ENCODE measurements around the gene SERPINF2.

Gene SERPINF2

GRCh38 chr17:1786708-1787107 lies 44.0 kb downstream of the SERPINF2 start:
- H3K18ac ChIP-seq (ENCODE audit: low read length) = no peak overlapping the region
- no peak overlapping the region for H2BK120ac ChIP-seq (ENCODE audit: low read depth, low read length)
- H2BK15ac ChIP-seq (replicated peaks; ENCODE audit: low read depth) = no peak overlapping the region
- H3K36me3 ChIP-seq (ENCODE audit: control insufficient read depth, insufficient read depth, low read length) = peaks cover 11% of the 10 kb centered on the region
- H3K79me1 ChIP-seq (ENCODE audit: low read length) = no peaks in the 10 kb centered on the region
- H2BK5ac ChIP-seq (ENCODE audit: low read length) = no peak overlapping the region
- DNase-seq = no peak
- H3K4ac ChIP-seq (ENCODE audit: low read depth, low read length) = no peak overlapping the region
- no peak overlapping the region for H2AK5ac ChIP-seq (ENCODE audit: low read length)
- no peak overlapping the region for H3K23ac ChIP-seq (ENCODE audit: low read length)
- H3K27ac ChIP-seq (ENCODE audit: low read depth, low read length) = no peak overlapping the region
- no peak overlapping the region for H3K9ac ChIP-seq (ENCODE audit: low read length)
- no peak overlapping the region for H4K5ac ChIP-seq (ENCODE audit: low read length)
- H3K4me2 ChIP-seq (ENCODE audit: low read length) = no peak overlapping the region
- H3K27me3 ChIP-seq (ENCODE audit: insufficient read depth, low read length, poor library complexity) = no peaks in the 10 kb centered on the region
- no peaks in the 10 kb centered on the region for H3K79me2 ChIP-seq (ENCODE audit: control insufficient read depth, insufficient read depth, low read length)
- no peak overlapping the region for H3K4me3 ChIP-seq (ENCODE audit: low read length)
- no peak overlapping the region for H3K56ac ChIP-seq (ENCODE audit: low read length)
- no peaks in the 10 kb centered on the region for H3K4me1 ChIP-seq (ENCODE audit: control insufficient read depth, low read depth, low read length)
- H4K8ac ChIP-seq (ENCODE audit: low read depth, low read length) = no peak overlapping the region
- WGBS (ENCODE audit: extremely low coverage, insufficient coverage, low lambda C conversion rate) = no CpG with 5 or more reads among the region's 7 CpGs

- Histone ChIP-seq H3K27ac (ENCODE audit: low read depth, low read length) (no peak overlapping the region), H3K79me2 (ENCODE audit: control insufficient read depth, insufficient read depth, low read length) (no peaks in the 10 kb centered on the region), H3K4me3 (ENCODE audit: low read length) (no peak overlapping the region), H3K4ac (ENCODE audit: low read depth, low read length) (no peak overlapping the region), H3K23ac (ENCODE audit: low read length) (no peak overlapping the region), H4K5ac (ENCODE audit: low read length) (no peak overlapping the region), H3K9ac (ENCODE audit: low read length) (no peak overlapping the region), H2BK120ac (ENCODE audit: low read depth, low read length) (no peak overlapping the region), H2AK5ac (ENCODE audit: low read length) (no peak overlapping the region), H3K36me3 (ENCODE audit: control insufficient read depth, insufficient read depth, low read length) (peaks cover 9% of the 10 kb centered on the region), H2BK15ac (replicated peaks; ENCODE audit: low read depth) (no peak overlapping the region), H3K4me1 (ENCODE audit: control insufficient read depth, low read depth, low read length) (no peaks in the 10 kb centered on the region), H3K27me3 (ENCODE audit: insufficient read depth, low read length, poor library complexity) (no peaks in the 10 kb centered on the region), H4K8ac (ENCODE audit: low read depth, low read length) (no peak overlapping the region), H3K56ac (ENCODE audit: low read length) (no peak overlapping the region), H3K4me2 (ENCODE audit: low read length) (no peak overlapping the region), H3K79me1 (ENCODE audit: low read length) (no peaks in the 10 kb centered on the region), H3K18ac (ENCODE audit: low read length) (no peak overlapping the region), H2BK5ac (ENCODE audit: low read length) (no peak overlapping the region)
- no peak for DNase-seq
- WGBS (ENCODE audit: extremely low coverage, insufficient coverage, low lambda C conversion rate) = no CpG with 5 or more reads among the region's 16 CpGs
Measured at GRCh38 chr17:1787301-1787902, 44.7 kb downstream of the SERPINF2 start.

- Histone ChIP-seq H3K23ac (ENCODE audit: low read length) (no peak overlapping the region), H3K56ac (ENCODE audit: low read length) (no peak overlapping the region), H3K4me3 (ENCODE audit: low read length) (no peak overlapping the region), H4K8ac (ENCODE audit: low read depth, low read length) (no peak overlapping the region), H2AK5ac (ENCODE audit: low read length) (no peak overlapping the region), H3K36me3 (ENCODE audit: control insufficient read depth, insufficient read depth, low read length) (peaks cover 6% of the 10 kb centered on the region), H2BK15ac (replicated peaks; ENCODE audit: low read depth) (no peak overlapping the region), H3K18ac (ENCODE audit: low read length) (no peak overlapping the region), H3K27me3 (ENCODE audit: insufficient read depth, low read length, poor library complexity) (no peaks in the 10 kb centered on the region), H3K27ac (ENCODE audit: low read depth, low read length) (no peak overlapping the region), H2BK5ac (ENCODE audit: low read length) (no peak overlapping the region), H3K9ac (ENCODE audit: low read length) (no peak overlapping the region), H4K5ac (ENCODE audit: low read length) (no peak overlapping the region), H3K4me1 (ENCODE audit: control insufficient read depth, low read depth, low read length) (no peaks in the 10 kb centered on the region), H3K4me2 (ENCODE audit: low read length) (no peak overlapping the region), H3K79me1 (ENCODE audit: low read length) (peaks cover 2% of the 10 kb centered on the region), H3K79me2 (ENCODE audit: control insufficient read depth, insufficient read depth, low read length) (no peaks in the 10 kb centered on the region), H2BK120ac (ENCODE audit: low read depth, low read length) (no peak overlapping the region), H3K4ac (ENCODE audit: low read depth, low read length) (no peak overlapping the region)
- DNase-seq = no peak
- no CpG with 5 or more reads among the region's 5 CpGs for WGBS (ENCODE audit: extremely low coverage, insufficient coverage, low lambda C conversion rate)
Measured at GRCh38 chr17:1789936-1790335, 47.3 kb downstream of the SERPINF2 start.

- H2AK5ac ChIP-seq (ENCODE audit: low read length) = no peak overlapping the region
- H2BK5ac ChIP-seq (ENCODE audit: low read length) = no peak overlapping the region
- peaks cover 2% of the 10 kb centered on the region for H3K79me1 ChIP-seq (ENCODE audit: low read length)
- no CpG with 5 or more reads among the region's 23 CpGs for WGBS (ENCODE audit: extremely low coverage, insufficient coverage, low lambda C conversion rate)
- no peak overlapping the region for H4K8ac ChIP-seq (ENCODE audit: low read depth, low read length)
- H3K23ac ChIP-seq (ENCODE audit: low read length) = no peak overlapping the region
- H3K18ac ChIP-seq (ENCODE audit: low read length) = no peak overlapping the region
- no peak overlapping the region for H3K56ac ChIP-seq (ENCODE audit: low read length)
- H3K4me3 ChIP-seq (ENCODE audit: low read length) = no peak overlapping the region
- no peaks in the 10 kb centered on the region for H3K4me1 ChIP-seq (ENCODE audit: control insufficient read depth, low read depth, low read length)
- H3K36me3 ChIP-seq (ENCODE audit: control insufficient read depth, insufficient read depth, low read length) = no peaks in the 10 kb centered on the region
- H3K4ac ChIP-seq (ENCODE audit: low read depth, low read length) = no peak overlapping the region
- no peak overlapping the region for H3K4me2 ChIP-seq (ENCODE audit: low read length)
- no peak overlapping the region for H3K9ac ChIP-seq (ENCODE audit: low read length)
- DNase-seq = no peak
- no peak overlapping the region for H3K27ac ChIP-seq (ENCODE audit: low read depth, low read length)
- no peaks in the 10 kb centered on the region for H3K79me2 ChIP-seq (ENCODE audit: control insufficient read depth, insufficient read depth, low read length)
- H3K27me3 ChIP-seq (ENCODE audit: insufficient read depth, low read length, poor library complexity) = no peaks in the 10 kb centered on the region
- no peak overlapping the region for H4K5ac ChIP-seq (ENCODE audit: low read length)
- H2BK15ac ChIP-seq (replicated peaks; ENCODE audit: low read depth) = no peak overlapping the region
- no peak overlapping the region for H2BK120ac ChIP-seq (ENCODE audit: low read depth, low read length)
Measured at GRCh38 chr17:1792495-1793446, 50.1 kb downstream of the SERPINF2 start.

- Histone ChIP-seq H2BK15ac (replicated peaks; ENCODE audit: low read depth) (no peak overlapping the region), H2BK120ac (ENCODE audit: low read depth, low read length) (no peak overlapping the region), H2BK5ac (ENCODE audit: low read length) (no peak overlapping the region), H3K18ac (ENCODE audit: low read length) (no peak overlapping the region), H3K4me1 (ENCODE audit: control insufficient read depth, low read depth, low read length) (no peaks in the 10 kb centered on the region), H3K56ac (ENCODE audit: low read length) (no peak overlapping the region), H3K36me3 (ENCODE audit: control insufficient read depth, insufficient read depth, low read length) (no peaks in the 10 kb centered on the region), H3K79me1 (ENCODE audit: low read length) (peaks cover 2% of the 10 kb centered on the region), H3K23ac (ENCODE audit: low read length) (no peak overlapping the region), H3K4me3 (ENCODE audit: low read length) (no peak overlapping the region), H3K27ac (ENCODE audit: low read depth, low read length) (no peak overlapping the region), H4K5ac (ENCODE audit: low read length) (no peak overlapping the region), H2AK5ac (ENCODE audit: low read length) (no peak overlapping the region), H3K27me3 (ENCODE audit: insufficient read depth, low read length, poor library complexity) (no peaks in the 10 kb centered on the region), H3K79me2 (ENCODE audit: control insufficient read depth, insufficient read depth, low read length) (no peaks in the 10 kb centered on the region), H3K4ac (ENCODE audit: low read depth, low read length) (no peak overlapping the region), H3K9ac (ENCODE audit: low read length) (no peak overlapping the region), H3K4me2 (ENCODE audit: low read length) (no peak overlapping the region), H4K8ac (ENCODE audit: low read depth, low read length) (no peak overlapping the region)
- DNase-seq = peak; percentile 12
- no CpG with 5 or more reads among the region's 1 CpG for WGBS (ENCODE audit: extremely low coverage, insufficient coverage, low lambda C conversion rate)
Measured at GRCh38 chr17:1793447-1793806, 50.8 kb downstream of the SERPINF2 start.

Measured in mesendoderm (in vitro differentiated cells).